ENCODE measurements around the gene SNX25. TPM values are rescaled to one million over a fixed set of nuclear protein-coding genes. Genes with fewer than 3 reads are reported as not detected.

Gene SNX25
- polyA plus RNA-seq, 1 experiment: 12.6 TPM

- ChIA-PET POLR2A (interaction anchor here (0.7 kb wide), 1 partner anchor 194 kb away, joined by 4 read pairs; no protein-coding TSS in a partner anchor), CTCF (interaction anchor here (0.6 kb wide), 1 partner anchor 13 kb away, joined by 3 read pairs; no protein-coding TSS in a partner anchor)
- no peaks in the 10 kb centered on the region for H3K9me3 ChIP-seq (ENCODE audit: control insufficient read depth, insufficient read depth, low read length)
- no peaks in the 10 kb centered on the region for H3K27me3 ChIP-seq (ENCODE audit: control insufficient read depth, insufficient read depth, low read length)
- TF ChIP-seq CTCF (IDR thresholded peaks at IDR 0.05; ENCODE audit: low read depth, low read length): no peak
- no peak for DNase-seq (ENCODE audit: low read depth, low spot score)
- H3K27ac ChIP-seq (ENCODE audit: low read depth, low read length): no peak overlapping the region
- H3K4me3 ChIP-seq (ENCODE audit: low read depth, low read length): no peak overlapping the region
Observed at GRCh38 chr4:185404031-185404430, 194.6 kb downstream of the SNX25 start.

DNA sequence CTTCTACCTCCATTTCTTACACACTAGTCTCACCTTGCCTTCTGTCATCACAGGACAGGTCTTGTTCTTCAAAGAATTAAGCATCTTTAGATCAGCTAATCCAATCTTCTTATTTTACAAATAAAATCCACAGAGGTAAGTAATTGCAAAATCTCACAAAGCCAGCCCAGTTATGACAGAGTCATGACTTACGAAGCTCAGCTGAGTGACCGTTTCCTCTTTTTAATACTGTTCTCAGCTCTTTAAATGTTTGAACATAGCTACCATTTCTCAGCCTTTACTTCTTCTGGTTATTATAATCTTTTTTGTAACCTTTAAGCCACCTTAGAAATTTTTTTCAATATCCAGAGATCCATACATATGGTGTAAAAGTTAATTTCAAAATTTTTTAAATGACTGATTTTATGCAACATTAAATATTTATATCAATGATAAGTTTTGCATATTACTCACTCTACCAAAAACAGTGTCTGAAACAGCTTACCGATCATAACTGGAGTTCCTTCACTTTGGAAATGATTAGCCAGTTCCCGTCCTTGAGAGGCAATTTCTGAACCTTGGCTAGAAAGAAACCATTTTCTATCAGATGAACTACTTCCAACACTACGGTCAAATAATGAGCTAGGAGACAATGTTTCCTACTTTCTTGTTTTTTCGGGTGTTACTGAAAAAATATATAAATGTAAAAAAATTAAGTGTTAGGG is 196.1 kb downstream of the SNX25 start:
- no peak for DNase-seq (ENCODE audit: low read depth, low spot score)
- Histone ChIP-seq H3K4me3 (ENCODE audit: low read depth, low read length) (no peak overlapping the region), H3K9me3 (ENCODE audit: control insufficient read depth, insufficient read depth, low read length) (no peaks in the 10 kb centered on the region), H3K27ac (ENCODE audit: low read depth, low read length) (no peak overlapping the region), H3K27me3 (ENCODE audit: control insufficient read depth, insufficient read depth, low read length) (no peaks in the 10 kb centered on the region)
- TF ChIP-seq CTCF (IDR thresholded peaks at IDR 0.05; ENCODE audit: low read depth, low read length): no peak
- ChIA-PET POLR2A (no interaction called here), CTCF (no interaction called here)

- no peak for TF ChIP-seq CTCF (IDR thresholded peaks at IDR 0.05; ENCODE audit: low read depth, low read length)
- no peak for DNase-seq (ENCODE audit: low read depth, low spot score)
- Histone ChIP-seq H3K27ac (ENCODE audit: low read depth, low read length) (no peak overlapping the region), H3K27me3 (ENCODE audit: control insufficient read depth, insufficient read depth, low read length) (no peaks in the 10 kb centered on the region), H3K4me3 (ENCODE audit: low read depth, low read length) (no peak overlapping the region), H3K9me3 (ENCODE audit: control insufficient read depth, insufficient read depth, low read length) (no peaks in the 10 kb centered on the region)
- ChIA-PET CTCF (no interaction called here), POLR2A (no interaction called here)
Observed at GRCh38 chr4:185408432-185408831, 199.0 kb downstream of the SNX25 start.

DNA sequence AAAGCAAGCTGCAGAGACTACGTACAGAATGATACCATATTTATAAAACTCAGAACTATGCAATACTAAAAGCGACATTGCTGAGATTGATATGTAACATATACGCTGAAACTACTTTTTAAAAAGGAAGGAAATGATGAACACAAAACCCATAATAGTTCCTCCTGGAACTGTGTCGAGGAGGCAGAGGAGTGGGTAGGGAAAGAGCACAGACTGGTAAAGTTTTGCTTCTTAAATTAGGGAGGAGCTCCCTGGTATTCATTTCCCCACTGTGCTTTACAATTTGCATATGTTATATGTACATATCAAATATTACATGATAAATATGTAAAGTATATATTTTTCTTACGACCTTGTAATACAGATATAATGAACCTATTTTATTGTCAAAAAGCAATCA is 202.5 kb downstream of the SNX25 start:
- no peak for TF ChIP-seq CTCF (IDR thresholded peaks at IDR 0.05; ENCODE audit: low read depth, low read length)
- H3K9me3 ChIP-seq (ENCODE audit: control insufficient read depth, insufficient read depth, low read length): no peaks in the 10 kb centered on the region
- CTCF ChIA-PET: interaction anchor here (1.4 kb wide), 1 partner anchor 186 kb away, joined by 6 read pairs; no protein-coding TSS in a partner anchor
- POLR2A ChIA-PET: no interaction called here
- no peaks in the 10 kb centered on the region for H3K27me3 ChIP-seq (ENCODE audit: control insufficient read depth, insufficient read depth, low read length)
- no peak for DNase-seq (ENCODE audit: low read depth, low spot score)
- H3K4me3 ChIP-seq (ENCODE audit: low read depth, low read length): no peak overlapping the region
- H3K27ac ChIP-seq (ENCODE audit: low read depth, low read length): no peak overlapping the region

DNA sequence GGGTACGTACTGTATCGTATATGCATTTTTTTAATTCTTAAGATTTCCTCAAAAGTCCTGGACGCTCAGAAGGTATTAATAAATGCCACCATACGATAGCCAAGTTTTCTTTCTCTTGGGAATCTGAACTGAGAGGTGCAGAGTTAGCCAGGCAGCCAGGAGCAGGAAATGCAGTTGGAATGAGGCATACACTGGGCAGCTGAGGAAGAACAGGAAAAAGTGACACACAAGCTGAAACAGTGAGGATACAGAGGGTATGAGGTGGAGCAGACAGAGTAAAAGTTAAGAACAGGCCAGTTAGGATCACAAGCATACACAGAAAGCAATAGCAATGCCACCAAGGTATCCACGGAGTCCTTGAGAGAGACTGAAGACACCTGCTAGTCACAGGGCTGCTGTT is 203.0 kb downstream of the SNX25 start:
- Histone ChIP-seq H3K4me3 (ENCODE audit: low read depth, low read length) (no peak overlapping the region), H3K27me3 (ENCODE audit: control insufficient read depth, insufficient read depth, low read length) (no peaks in the 10 kb centered on the region), H3K27ac (ENCODE audit: low read depth, low read length) (no peak overlapping the region), H3K9me3 (ENCODE audit: control insufficient read depth, insufficient read depth, low read length) (no peaks in the 10 kb centered on the region)
- ChIA-PET CTCF (interaction anchor here (1.4 kb wide), 1 partner anchor 186 kb away, joined by 6 read pairs; no protein-coding TSS in a partner anchor), POLR2A (no interaction called here)
- TF ChIP-seq CTCF (IDR thresholded peaks at IDR 0.05; ENCODE audit: low read depth, low read length): no peak
- DNase-seq (ENCODE audit: low read depth, low spot score): no peak

Other genes with a start within 250 kb of the SNX25 start
- gene HELT, start 191.1 kb upstream of the SNX25 start, polyA plus RNA-seq (2011; rRNA removed): not detected in 2 replicates
- gene SLC25A4, start 66.3 kb upstream of the SNX25 start, polyA plus RNA-seq (2011; rRNA removed): 16.4 and 17.6 TPM in 2 replicates
- 33.5 and 51.1 TPM in 2 replicates for gene CFAP97, start 5.6 kb upstream of the SNX25 start, polyA plus RNA-seq (2011; rRNA removed)
- 0.05 and 0.09 TPM in 2 replicates for gene LRP2BP, start 186.3 kb downstream of the SNX25 start, polyA plus RNA-seq (2011; rRNA removed)
- 3.1 and 3.6 TPM in 2 replicates for gene ANKRD37, start 187.2 kb downstream of the SNX25 start, polyA plus RNA-seq (2011; rRNA removed)
- 41.2 and 54.1 TPM in 2 replicates for gene UFSP2, start 216.4 kb downstream of the SNX25 start, polyA plus RNA-seq (2011; rRNA removed)